Activated T-helper 1 cell treated with anti-CD3 and anti-CD28 coated beads, Interleukin-12 subunit alpha, Interleukin-12 subunit beta, Interleukin-2, Interleukin-4 antibody, amounts not matched to agents 30 ng/mL and 10 ng/mL and 1 ng/mL, durations not matched to agents 14 hours and 24 hours and 36 hours (primary cell): Measurements from ENCODE around the gene FBXO42. TPM values are rescaled to one million over a fixed set of nuclear protein-coding genes. Genes with fewer than 3 reads are reported as not detected.
A peak's percentile ranks its signal among the peaks of the same experiment; 100 is the strongest.

Experiments
- DNase-seq: peaks from one replicate; pipeline ENCODE4 v3.0.0; 2021; ENCODE audit warnings: low spot score
- H3K27ac Mint-ChIP-seq: one replicate; pipeline ENCODE4 v1.8.0; 2021; ENCODE audit warnings: mild to moderate bottlenecking, mixed read lengths
- H3K27me3 Mint-ChIP-seq: one replicate; pipeline ENCODE4 v1.8.0; 2022; ENCODE audit warnings: mild to moderate bottlenecking, moderate library complexity, mixed read lengths; ENCODE audit not compliant: insufficient read depth
- H3K36me3 Mint-ChIP-seq: one replicate; pipeline ENCODE4 v1.8.0; 2021; ENCODE audit warnings: low read depth, mixed read lengths
- H3K4me1 Mint-ChIP-seq: one replicate; pipeline ENCODE4 v1.8.0; 2021; ENCODE audit warnings: low read depth, mixed read lengths
- H3K4me3 Mint-ChIP-seq: one replicate; pipeline ENCODE4 v1.8.0; 2021; ENCODE audit warnings: mild to moderate bottlenecking, moderate library complexity, mixed read lengths
- H3K9me3 Mint-ChIP-seq: one replicate; pipeline ENCODE4 v1.8.0; 2021; ENCODE audit warnings: mixed read lengths
- intact Hi-C: fragments of 100-400 bp; cut with micrococcal nuclease; formaldehyde crosslinking; loops from one replicate; pipeline ENCODE4 v1.15.1; 2024
- total RNA-seq: library from RNA; stranded (reverse); gene quantifications from 2 replicates; pipeline ENCODE4 v1.2.3, GENCODE V29; 2022

The FBXO42 gene
- total RNA-seq, 1 donor from 2014 or later = 17.1 TPM

DNA sequence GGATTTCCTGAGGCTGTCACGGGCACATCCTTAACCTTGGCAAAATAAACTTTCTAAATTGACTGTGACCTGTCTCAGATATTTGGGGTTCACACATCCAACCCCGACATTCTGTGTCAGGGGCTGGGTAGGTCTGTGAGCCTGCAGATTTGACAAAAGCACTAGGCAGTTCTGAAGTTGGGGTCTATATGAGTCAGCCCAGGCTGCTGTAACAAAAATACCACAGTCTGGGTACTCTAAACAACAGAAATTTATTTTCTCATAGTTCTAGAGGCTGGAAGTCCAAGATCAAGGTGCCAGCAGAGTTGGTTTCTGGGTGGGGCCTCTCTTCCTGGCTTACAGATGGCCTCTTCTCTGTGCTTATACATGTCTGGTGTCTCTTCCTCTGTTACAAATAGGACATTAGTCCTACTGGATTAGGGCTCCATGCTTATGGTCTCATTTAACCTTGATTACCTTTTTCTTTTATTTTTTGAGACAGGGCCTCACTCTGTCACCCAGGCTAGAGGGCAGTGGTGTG is 112.2 kb downstream of the FBXO42 start:
- DNase-seq = no peak
- Mint-ChIP-seq H3K4me3 (no peak overlapping the region), H3K36me3 (no peaks in the 10 kb centered on the region), H3K27me3 (no peaks in the 10 kb centered on the region), H3K4me1 (peaks cover 26% of the 10 kb centered on the region), H3K9me3 (no peaks in the 10 kb centered on the region), H3K27ac (peak overlapping the region; percentile 34)
- intact Hi-C loops = loop anchor here (5.0 kb wide), 2 partner anchors 112 to 623 kb away; partner anchors contain the start of genes DDI2 and FBXO42

DNA sequence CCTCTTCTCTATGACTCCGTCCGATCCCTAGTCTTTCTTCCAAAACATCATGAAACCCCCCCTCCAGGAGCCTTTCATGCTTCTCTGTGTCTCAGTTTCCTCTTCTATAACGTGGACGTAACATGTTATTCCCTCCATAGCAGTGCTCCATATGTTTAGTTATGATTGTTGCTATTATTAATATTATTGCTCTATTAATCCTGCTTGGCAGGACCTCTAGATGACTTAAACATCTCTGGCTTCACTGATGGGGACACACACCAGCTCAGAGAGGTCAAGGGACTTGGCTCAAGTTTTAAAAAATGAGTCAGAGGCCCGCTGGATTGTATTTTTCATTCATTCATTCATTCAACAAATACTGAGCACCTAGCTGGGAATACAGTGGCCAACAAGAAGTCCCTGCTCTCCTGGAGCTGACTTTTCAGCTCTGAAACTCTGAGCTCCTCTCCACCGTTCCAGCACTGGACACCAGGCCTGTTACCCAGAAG is 114.9 kb downstream of the FBXO42 start:
- Mint-ChIP-seq H3K4me3 (peak overlapping the region; percentile 83), H3K27ac (peak overlapping the region; percentile 87), H3K36me3 (no peaks in the 10 kb centered on the region), H3K27me3 (no peaks in the 10 kb centered on the region), H3K4me1 (peaks cover 26% of the 10 kb centered on the region), H3K9me3 (no peaks in the 10 kb centered on the region)
- no peak for DNase-seq
- intact Hi-C loops = loop anchor here (1.0 to 5.0 kb wide), 7 partner anchors 20 to 620 kb away; partner anchors contain the start of genes DDI2, FBXO42, NECAP2 and SZRD1

DNA sequence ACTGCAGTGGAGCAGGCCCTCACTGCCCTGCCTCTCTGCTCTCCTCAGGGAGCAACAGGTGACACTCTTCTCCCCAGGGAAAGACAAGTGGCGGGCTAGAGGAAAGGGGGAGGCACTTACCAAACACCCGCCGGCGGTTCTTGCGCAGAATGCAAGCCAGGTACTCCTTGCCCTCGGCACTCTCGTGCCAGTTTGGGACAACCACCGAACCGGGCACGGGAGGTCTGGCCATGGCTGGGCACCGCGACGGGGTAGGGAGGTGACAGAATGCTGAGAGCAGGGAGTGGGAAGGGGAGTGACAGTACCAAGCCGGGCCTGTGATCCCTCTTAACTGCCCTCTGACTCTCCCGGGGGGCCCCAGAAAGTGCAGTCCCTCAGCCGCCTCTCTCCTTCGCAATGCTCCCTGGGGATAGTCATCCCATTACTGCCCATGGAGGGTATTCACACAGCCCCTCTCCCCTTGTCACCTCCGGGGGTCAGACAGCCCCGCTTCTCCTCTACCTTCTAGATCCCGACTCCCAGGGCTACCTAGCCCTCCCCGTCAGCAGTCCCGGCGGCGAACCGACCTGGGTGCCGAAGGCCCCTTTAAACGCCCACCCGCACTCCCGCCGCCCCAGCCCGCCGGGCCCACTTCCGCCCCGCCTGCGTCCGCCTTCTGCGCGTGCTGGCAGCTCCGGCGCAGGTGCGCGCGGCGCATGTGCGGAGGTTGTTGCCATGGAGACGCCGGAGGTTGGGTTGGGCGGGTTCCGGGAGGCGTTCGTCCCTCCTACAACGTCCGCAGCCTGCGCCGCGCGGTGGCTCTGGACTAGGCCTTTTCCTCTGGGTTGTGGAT is 115.6 kb downstream of the FBXO42 start, which contains the start of gene CPLANE2:
TSS of gene CPLANE2 (minus strand) at position 673 of the 832 bp plus-strand sequence. CDS start at position 232, 441 bp downstream.
- peak within 1 kb of the TSS; percentile 87 for H3K27ac Mint-ChIP-seq
- peaks cover 26% of the 10 kb centered on the region for H3K4me1 Mint-ChIP-seq
- H3K4me3 Mint-ChIP-seq = peak within 1 kb of the TSS; percentile 83
- no peaks in the 10 kb centered on the region for H3K27me3 Mint-ChIP-seq
- no peaks in the 10 kb centered on the region for H3K9me3 Mint-ChIP-seq
- H3K36me3 Mint-ChIP-seq = no peaks in the 10 kb centered on the region
- peak; percentile 96 for DNase-seq
- intact Hi-C loops = loop anchor here (1.0 to 5.0 kb wide), 8 partner anchors 8 to 619 kb away; partner anchors contain the start of genes DDI2, FBXO42, NECAP2 and SZRD1

DNA sequence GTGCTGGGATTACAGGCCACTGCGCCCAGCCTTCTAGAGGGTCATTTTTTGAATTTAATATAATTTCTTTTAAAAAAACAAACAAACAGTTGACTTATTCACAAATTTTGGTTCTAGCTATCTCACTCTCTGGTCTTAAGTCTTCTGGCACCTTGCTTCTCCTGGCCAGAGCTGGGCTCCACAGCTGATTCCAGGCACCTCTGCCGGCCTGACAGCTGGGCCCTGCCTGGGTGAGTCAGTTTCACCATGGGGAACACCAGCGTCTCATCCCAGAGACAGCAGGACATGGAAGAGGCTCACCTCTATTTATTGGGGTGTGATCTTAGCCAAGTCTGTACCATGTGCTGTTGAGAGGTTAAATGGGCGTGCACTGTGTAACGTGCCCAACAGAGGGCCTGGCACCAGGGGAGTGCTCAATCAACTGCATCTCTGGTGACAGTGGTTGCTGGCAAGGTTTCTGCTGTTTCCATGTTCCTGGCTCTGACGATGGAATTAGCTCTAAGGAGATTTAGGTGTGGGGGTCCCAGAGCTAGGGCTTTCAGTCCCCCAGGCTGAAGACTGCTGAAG is 116.3 kb downstream of the FBXO42 start:
- H3K27me3 Mint-ChIP-seq = no peaks in the 10 kb centered on the region
- peak overlapping the region; percentile 87 for H3K27ac Mint-ChIP-seq
- H3K4me3 Mint-ChIP-seq = peak overlapping the region; percentile 83
- no peaks in the 10 kb centered on the region for H3K9me3 Mint-ChIP-seq
- H3K36me3 Mint-ChIP-seq = no peaks in the 10 kb centered on the region
- no peak for DNase-seq
- intact Hi-C loops = loop anchor here (1.0 to 5.0 kb wide), 5 partner anchors 8 to 619 kb away; partner anchors contain the start of genes DDI2, FBXO42 and NECAP2
- H3K4me1 Mint-ChIP-seq = peaks cover 26% of the 10 kb centered on the region

DNA sequence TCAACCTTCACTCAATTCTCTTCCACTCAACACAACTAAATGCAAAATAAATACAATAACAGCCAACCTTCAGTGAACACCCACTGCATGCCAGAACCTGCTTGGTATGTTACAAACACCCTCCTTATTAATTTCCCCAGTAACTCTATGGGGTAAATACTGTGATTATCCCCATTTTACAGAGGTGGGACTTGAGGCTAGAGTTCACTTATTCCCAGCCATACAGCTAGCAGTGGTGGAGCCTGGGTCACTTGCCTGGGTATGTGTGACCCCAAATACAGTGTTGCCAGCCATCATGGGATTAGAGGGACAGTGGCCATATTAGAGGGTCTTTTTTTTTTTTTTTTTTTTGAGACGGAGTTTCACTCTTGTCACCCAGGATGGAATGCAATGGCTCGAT is 116.9 kb downstream of the FBXO42 start:
- no peaks in the 10 kb centered on the region for H3K9me3 Mint-ChIP-seq
- H3K27me3 Mint-ChIP-seq = no peaks in the 10 kb centered on the region
- H3K27ac Mint-ChIP-seq = no peak overlapping the region
- H3K36me3 Mint-ChIP-seq = no peaks in the 10 kb centered on the region
- H3K4me1 Mint-ChIP-seq = peaks cover 26% of the 10 kb centered on the region
- intact Hi-C loops = loop anchor here (5.0 kb wide), 2 partner anchors 117 to 618 kb away; partner anchors contain the start of genes DDI2 and FBXO42
- no peak overlapping the region for H3K4me3 Mint-ChIP-seq
- DNase-seq = no peak

DNA sequence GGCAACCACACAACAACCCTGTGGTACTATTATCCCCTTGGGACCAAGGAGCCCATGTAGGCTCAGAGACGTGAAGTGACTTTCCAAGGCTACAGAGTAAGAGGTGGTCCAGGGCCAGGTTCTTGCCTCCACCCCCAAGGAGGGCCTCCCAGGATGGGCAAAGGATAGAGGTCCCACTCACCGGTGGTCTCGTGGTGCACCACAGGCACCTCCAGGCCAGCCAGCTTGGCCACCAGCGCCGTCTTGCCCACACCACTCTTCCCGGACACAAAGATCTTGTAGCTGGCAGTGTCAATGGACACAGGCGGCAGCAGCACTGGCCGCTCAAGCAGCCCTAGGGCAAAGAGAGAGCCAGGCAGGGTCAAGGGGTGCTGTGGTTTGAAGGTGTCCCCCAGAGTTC is 118.8 kb downstream of the FBXO42 start:
- no peaks in the 10 kb centered on the region for H3K9me3 Mint-ChIP-seq
- peaks cover 18% of the 10 kb centered on the region for H3K4me1 Mint-ChIP-seq
- intact Hi-C loops = no loop called here
- no peak for DNase-seq
- no peak overlapping the region for H3K4me3 Mint-ChIP-seq
- H3K27me3 Mint-ChIP-seq = peaks cover 11% of the 10 kb centered on the region
- H3K27ac Mint-ChIP-seq = no peak overlapping the region
- no peaks in the 10 kb centered on the region for H3K36me3 Mint-ChIP-seq

DNA sequence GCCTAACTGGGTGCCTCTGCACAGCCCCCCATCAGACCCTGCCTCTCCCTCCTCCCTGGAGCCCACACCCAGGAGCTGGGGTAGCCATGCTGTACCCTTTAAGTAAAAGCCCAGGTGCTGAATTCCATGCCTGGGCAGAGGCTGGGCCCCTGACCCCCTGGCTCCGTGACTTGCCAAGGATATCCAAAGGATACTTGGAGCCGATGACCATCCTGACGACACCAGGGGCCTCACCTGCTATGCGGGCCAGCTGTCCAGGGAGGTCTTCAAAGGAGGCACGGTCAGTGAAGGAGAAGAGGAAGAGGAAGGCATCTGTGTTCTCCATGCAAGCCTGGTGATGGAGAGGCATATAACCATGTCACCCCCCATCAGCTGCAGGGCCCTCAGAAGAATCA is 120.0 kb downstream of the FBXO42 start:
- DNase-seq = no peak
- intact Hi-C loops = no loop called here
- Mint-ChIP-seq H3K27ac (no peak overlapping the region), H3K4me1 (peaks cover 11% of the 10 kb centered on the region), H3K27me3 (peaks cover 15% of the 10 kb centered on the region), H3K36me3 (no peaks in the 10 kb centered on the region), H3K9me3 (no peaks in the 10 kb centered on the region), H3K4me3 (no peak overlapping the region)

DNA sequence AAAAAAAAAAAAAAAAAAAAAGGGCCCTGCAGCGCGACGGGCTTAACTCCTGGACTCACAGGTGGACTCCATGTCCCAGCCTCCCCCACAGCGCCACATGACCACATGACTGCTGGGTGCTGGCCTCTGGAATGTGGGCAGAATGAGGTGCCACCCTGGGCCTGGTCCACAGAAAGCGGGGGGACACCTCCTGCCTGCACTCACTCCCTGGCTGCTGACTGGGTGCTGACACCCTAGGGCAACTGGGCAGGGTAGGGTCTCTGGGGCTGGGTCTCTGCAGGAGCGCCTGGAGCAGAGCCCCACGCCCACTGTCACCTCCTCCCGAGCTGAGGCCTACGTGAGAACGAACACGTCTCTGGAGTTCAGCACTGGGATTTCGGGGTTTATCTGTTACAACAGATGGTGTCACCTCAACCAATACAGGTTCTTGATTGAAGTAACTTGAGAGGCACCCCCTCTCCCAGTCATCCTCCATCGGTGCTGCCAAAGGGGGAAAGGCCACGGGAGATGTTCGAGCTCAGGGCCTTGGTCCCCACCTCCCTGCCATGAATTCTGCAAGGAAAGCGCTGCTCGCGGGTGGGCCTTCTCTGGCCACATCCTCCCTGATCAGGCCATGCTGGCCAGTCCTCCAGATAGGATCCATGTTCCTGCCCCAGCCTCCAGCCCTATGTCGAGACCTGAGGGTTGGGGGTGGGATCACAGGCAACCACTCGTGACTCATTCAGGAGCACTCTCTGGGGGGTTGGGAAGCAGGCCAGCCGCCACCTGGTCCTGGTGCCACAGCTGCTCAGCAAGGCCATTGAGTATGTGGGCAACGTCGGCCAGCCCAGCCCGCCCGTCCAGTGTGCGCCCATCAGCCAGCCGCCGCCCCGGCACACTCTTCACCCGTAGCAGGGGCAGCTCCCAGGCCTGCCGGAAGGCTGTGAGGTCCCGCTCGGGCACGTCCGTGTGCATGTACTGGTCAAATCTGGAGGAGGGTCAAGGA is 120.7 kb downstream of the FBXO42 start:
- Mint-ChIP-seq H3K36me3 (no peaks in the 10 kb centered on the region), H3K9me3 (no peaks in the 10 kb centered on the region)

DNA sequence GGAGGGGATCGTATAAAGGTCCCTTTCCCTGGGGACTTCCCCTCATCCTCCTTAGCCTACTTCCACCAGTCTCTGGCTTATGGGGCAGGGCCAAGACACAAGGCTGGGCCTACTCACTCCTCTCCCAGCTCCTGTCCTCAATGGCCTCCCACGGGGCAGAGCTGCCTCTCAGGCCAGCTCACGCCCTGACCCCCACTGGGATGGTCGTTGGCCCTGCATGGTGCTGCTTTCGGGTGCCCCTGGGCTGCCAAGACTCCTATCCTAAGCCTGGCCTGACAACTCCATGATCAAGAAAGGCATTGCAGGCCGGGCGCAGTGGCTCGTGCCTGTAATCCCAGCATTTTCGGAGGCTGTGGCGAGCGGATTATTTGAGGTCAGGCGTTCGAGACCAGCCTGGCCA is 121.5 kb downstream of the FBXO42 start:
- H3K4me3 Mint-ChIP-seq = no peak overlapping the region
- intact Hi-C loops = no loop called here
- no peaks in the 10 kb centered on the region for H3K4me1 Mint-ChIP-seq

More for the DNA sequence above, 120.7 kb downstream of the FBXO42 start:
- peaks cover 7% of the 10 kb centered on the region for H3K4me1 Mint-ChIP-seq
- H3K27me3 Mint-ChIP-seq = peaks cover 18% of the 10 kb centered on the region
- no peak for DNase-seq
- no peak overlapping the region for H3K4me3 Mint-ChIP-seq
- H3K27ac Mint-ChIP-seq = no peak overlapping the region
- intact Hi-C loops = no loop called here

DNA sequence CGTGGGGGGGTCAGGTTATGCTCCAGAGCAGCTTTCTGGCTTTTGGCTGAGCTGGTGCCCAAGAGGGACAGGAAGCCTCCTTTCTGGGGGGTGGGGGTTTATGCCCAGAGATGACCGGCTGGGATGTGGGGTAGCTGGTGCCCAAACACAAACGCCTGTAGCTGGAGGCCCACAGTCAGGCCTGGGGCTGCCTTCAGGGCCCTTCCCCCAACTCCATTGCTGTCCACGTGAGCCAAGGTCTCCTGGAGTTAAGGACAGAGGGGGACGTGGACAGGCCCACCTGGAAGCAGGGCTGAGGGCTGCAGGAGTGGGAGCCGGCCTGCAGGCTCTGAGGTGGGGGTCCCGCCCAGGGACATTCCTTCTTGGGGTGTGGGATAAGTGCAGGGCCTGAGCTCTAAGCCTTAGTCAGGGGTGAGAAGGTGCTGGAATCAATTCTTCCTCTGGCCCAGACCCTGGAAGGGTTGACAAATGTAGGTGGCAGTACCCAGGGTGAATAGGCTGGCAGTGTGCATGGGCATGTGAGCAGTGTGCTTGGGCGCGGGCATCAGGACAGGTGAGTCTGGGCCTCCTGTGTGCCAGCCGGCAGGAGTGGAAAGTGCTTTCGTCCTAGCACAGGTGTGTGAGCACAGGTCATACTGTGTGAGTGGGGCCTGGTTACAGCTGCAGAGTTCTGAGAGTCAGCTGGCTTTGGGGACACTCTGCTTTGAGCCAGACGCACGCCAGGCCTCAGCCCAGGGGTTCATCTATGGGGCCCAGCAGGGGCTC is 122.1 kb downstream of the FBXO42 start:
- no peak for DNase-seq
- Mint-ChIP-seq H3K4me3 (no peak overlapping the region), H3K27me3 (peaks cover 23% of the 10 kb centered on the region), H3K9me3 (no peaks in the 10 kb centered on the region), H3K4me1 (no peaks in the 10 kb centered on the region), H3K36me3 (no peaks in the 10 kb centered on the region), H3K27ac (no peak overlapping the region)
- intact Hi-C loops = no loop called here

More for the DNA sequence above, 121.5 kb downstream of the FBXO42 start:
- H3K27me3 Mint-ChIP-seq = peaks cover 23% of the 10 kb centered on the region
- no peaks in the 10 kb centered on the region for H3K36me3 Mint-ChIP-seq
- H3K27ac Mint-ChIP-seq = no peak overlapping the region
- no peak for DNase-seq
- H3K9me3 Mint-ChIP-seq = no peaks in the 10 kb centered on the region

DNA sequence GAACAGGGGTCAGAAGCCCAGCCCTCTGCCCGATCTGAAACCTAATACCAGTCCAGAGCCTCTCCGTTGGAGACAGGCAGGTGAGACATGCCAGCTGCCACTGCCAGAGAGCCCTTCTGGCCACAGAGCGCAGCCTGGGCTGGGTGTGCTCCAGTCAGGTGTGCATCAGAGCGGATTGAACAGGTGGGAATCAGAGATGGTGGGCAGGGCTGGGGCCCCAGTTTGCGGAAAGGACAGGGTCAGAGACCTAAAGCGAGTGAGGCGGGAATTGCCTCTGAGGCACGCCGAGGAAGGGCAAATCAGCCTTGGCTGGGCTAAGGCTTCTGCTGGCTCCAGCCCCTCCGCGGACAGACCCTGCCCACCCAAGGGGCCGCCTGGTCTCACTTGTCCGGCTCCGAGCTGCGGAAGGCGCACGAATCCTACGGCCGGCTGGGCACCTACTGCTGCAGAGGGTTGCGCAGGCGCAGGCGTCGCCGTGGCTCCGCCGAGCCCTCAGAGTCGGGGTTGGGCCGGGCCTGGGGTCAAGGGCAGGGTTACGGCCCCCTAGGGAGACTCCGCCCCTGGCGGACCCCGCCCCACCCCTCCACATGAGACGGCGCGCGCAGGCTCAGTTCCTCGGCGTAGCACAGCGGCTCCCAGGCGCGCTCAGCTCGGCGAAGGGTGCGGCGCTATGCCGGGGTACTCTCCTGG is 125.6 kb downstream of the FBXO42 start:
- intact Hi-C loops = no loop called here
- no peaks in the 10 kb centered on the region for H3K9me3 Mint-ChIP-seq

More for the DNA sequence above, 125.6 kb downstream of the FBXO42 start:
- no peak overlapping the region for H3K27ac Mint-ChIP-seq
- no peaks in the 10 kb centered on the region for H3K4me1 Mint-ChIP-seq
- H3K36me3 Mint-ChIP-seq = no peaks in the 10 kb centered on the region
- H3K4me3 Mint-ChIP-seq = no peak overlapping the region
- DNase-seq = no peak
- peaks cover 25% of the 10 kb centered on the region for H3K27me3 Mint-ChIP-seq
